ENCODE measurements around the gene SLC25A38.
"Not testable (repeated sequence)": the region's sequence is repeated elsewhere in the genome, so short reads cannot be mapped to it uniquely, and the experiment has no call there.

Gene SLC25A38

DNA sequence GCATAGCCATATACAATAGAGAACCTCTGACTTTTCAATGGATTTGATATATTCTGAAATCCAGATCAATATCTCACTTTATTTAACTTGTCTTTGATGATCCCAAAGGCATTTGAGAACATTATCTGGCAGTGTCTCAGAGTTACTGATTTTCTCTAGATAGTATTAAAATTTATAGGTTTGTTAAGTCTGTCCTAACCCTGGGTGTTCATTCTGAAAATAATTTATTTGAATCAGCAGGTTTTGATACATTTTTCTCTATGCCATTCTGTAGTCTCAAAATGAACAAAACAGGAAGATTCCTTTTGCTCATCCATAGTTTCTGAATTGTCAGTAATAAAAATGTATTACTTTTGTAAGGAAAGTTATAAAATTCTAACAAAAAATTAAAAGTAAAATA lies 39.4 kb upstream of the SLC25A38 start:
- FAIRE-seq: no peak
- TF ChIP-seq, protein P1, sequence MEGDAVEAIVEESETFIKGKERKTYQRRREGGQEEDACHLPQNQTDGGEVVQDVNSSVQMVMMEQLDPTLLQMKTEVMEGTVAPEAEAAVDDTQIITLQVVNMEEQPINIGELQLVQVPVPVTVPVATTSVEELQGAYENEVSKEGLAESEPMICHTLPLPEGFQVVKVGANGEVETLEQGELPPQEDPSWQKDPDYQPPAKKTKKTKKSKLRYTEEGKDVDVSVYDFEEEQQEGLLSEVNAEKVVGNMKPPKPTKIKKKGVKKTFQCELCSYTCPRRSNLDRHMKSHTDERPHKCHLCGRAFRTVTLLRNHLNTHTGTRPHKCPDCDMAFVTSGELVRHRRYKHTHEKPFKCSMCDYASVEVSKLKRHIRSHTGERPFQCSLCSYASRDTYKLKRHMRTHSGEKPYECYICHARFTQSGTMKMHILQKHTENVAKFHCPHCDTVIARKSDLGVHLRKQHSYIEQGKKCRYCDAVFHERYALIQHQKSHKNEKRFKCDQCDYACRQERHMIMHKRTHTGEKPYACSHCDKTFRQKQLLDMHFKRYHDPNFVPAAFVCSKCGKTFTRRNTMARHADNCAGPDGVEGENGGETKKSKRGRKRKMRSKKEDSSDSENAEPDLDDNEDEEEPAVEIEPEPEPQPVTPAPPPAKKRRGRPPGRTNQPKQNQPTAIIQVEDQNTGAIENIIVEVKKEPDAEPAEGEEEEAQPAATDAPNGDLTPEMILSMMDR (IDR thresholded peaks at IDR 0.05; ENCODE audit: insufficient read depth, missing control alignments): no peak
- DNase-seq (ENCODE audit: insufficient read length, low spot score): no peak

DNA sequence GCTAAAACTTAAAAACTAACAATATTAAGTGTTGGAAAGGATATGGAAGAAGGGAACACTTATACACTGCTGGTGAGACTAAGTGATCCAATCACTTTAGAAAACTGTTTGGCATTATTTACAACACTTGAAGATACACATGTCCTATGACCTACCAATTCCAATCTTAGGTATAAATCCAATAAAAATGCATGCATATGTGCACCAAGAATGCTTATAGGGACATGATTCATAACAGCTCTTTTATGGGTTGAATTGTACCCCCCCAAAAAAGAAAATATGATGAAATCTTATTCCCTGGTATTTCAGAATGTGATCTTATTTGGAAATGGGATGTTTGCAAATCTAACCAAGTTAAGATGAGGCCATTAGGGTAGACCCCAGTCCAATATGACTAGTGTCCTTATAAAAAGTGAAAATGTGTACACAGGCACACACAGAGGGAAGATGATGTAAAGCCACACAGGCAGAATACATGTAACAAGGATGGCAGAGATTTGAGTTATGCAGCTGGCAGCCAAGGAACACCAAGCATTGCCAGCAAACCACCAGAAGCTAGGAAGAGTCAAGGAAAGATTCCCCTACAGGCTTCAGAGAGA lies 38.3 kb upstream of the SLC25A38 start:
- FAIRE-seq: no peak
- TF ChIP-seq, protein P1 (IDR thresholded peaks at IDR 0.05; ENCODE audit: insufficient read depth, missing control alignments): no peak
- no peak for DNase-seq (ENCODE audit: insufficient read length, low spot score)

GRCh38 chr3:39346785-39347585 lies 36.2 kb upstream of the SLC25A38 start:
- TF ChIP-seq, protein P1 (IDR thresholded peaks at IDR 0.05; ENCODE audit: insufficient read depth, missing control alignments): no peak
- FAIRE-seq (no peak), DNase-seq (ENCODE audit: insufficient read length, low spot score) (no peak)

DNA sequence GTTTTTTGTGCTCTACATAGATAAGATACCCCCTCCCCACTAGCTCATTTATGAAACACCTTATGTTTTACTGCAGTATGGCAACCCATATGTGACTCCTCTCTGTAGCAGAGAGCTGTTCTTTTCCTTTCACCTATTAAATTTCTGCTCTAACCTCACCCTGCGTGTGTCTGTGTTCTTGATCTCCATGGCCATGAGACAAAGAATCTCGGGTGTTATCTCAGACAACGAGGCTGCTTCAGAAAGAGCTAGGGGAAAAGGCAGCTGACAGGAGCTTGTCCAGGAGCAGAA lies 35.6 kb upstream of the SLC25A38 start:
- FAIRE-seq (no peak), DNase-seq (ENCODE audit: insufficient read length, low spot score) (no peak)
- TF ChIP-seq, protein P1 (IDR thresholded peaks at IDR 0.05; ENCODE audit: insufficient read depth, missing control alignments): no peak

DNA sequence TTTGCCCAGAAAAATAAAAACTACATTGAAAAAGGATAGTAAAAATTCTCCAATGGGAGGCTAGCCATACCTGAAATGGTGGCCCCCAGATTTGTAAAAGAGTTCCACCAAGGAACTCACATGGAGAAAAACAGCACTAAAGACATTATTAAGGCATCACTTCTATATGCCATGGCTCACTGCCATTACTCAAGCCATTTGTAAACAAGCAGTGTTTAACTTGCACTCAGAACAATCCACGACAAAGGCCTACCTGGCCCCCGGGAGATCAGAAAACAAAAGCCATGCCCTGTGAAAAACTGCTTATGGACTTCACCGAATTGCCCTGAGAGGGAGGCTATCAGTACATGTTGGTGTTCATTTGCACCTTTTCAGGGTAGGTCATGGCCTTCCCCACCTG lies 34.1 kb upstream of the SLC25A38 start:
- DNase-seq (ENCODE audit: insufficient read length, low spot score) (no peak), FAIRE-seq (no peak)
- TF ChIP-seq, protein P1 (IDR thresholded peaks at IDR 0.05; ENCODE audit: insufficient read depth, missing control alignments): no peak

DNA sequence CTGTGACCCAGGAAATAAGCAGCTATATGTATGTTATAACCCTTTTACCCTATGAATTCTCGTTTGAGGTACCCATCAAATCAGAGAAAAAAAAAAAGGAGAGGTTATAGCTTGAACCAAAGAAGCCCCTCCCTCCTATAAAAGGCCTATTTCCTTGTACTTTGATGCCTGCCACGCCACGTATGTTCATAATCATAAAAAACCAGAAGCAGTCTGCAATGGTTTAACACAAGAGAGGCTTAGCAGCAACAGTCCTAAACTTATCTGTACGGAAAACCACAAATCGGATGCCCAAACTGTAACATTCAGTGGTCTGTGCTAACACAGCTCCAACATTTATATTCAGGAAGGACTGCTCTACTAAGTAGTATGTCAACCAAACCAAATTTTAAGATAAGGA lies 32.5 kb upstream of the SLC25A38 start:
- FAIRE-seq: no peak
- TF ChIP-seq, protein P1 (IDR thresholded peaks at IDR 0.05; ENCODE audit: insufficient read depth, missing control alignments): no peak
- DNase-seq (ENCODE audit: insufficient read length, low spot score): no peak

DNA sequence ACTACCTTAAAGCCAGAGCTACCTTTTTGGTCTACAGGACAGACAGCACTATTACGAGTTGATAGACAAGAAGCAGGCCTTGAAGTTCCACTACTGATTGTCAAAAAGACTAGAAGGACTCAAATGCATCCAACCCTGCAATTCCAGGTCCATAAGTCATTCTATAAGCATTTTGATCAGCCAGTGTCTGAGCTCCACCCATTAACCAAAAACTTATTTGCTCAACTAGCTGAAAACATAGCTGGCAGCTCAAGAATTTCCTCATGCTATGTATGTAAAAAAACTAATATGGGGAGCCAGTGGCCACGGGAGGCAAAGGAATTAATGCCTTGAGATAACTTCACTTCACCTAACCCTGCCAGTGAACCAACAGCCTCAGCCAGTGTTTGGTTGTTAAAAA lies 32.0 kb upstream of the SLC25A38 start:
- DNase-seq (ENCODE audit: insufficient read length, low spot score); FAIRE-seq: not testable (repeated sequence)

DNA sequence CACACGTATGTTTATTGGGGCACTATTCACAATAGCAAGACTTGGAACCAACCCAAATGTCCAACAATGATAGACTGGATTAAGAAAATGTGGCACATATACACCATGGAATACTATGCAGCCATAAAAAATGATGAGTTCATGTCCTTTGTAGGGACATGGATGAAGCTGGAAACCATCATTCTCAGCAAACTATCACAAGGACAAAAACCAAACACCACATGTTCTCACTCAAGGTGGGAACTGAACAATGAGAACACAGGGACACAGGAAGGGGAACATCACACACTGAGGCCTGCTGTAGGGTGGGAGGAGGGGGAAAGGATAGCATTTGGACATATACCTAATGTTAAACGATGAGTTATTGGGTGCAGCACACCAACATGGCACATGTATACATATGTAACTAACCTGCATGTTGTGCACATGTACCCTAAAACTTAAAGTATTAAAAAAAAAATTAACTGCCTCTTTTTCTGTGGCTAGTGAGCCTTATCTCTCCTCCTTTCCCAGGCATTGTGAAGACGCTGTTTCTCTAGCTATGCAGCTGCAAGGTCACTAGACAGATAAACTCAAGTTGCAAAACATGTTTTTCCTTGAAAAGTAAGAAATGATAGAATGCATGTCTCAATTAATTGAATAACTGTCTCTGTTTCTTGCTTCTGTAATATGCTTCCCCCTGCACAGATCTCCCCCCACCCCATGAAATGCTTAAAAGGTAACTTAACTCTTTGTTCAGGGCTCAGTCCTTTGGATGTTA lies 29.8 kb upstream of the SLC25A38 start:
- FAIRE-seq; DNase-seq (ENCODE audit: insufficient read length, low spot score): not testable (repeated sequence)
